GM23338 (cell line): ENCODE results near the gene PACS2. TPM values are rescaled to one million over a fixed set of nuclear protein-coding genes. Genes with fewer than 3 reads are reported as not detected.

Experiments used
- ATAC-seq: fragments of 200-7000 bp; cut with Tn5 transposase; 3 replicates; pipeline ENCODE4 v1.9.1; 2020
- DNase-seq: peaks from one replicate; pipeline ENCODE4 v3.0.0-alpha.2; 2015; ENCODE audit warnings: low spot score
- H2AFZ ChIP-seq: fragments of 200-600 bp; sonication (generic); 2 replicates; pipeline ENCODE4 v1.8.0; 2016; ENCODE audit warnings: antibody characterized with exemption, mild to moderate bottlenecking, moderate library complexity
- H3F3A ChIP-seq: fragments of 200-600 bp; sonication (generic); replicated peaks from 2 replicates; pipeline ENCODE4 v1.8.0; 2017; ENCODE audit warnings: antibody characterized with exemption, mixed run types, low read depth
- H3K27ac ChIP-seq: fragments of 200-600 bp; sonication (generic); 2 replicates; pipeline ENCODE4 v1.6.1; 2016; ENCODE audit warnings: low read depth
- H3K27me3 ChIP-seq: fragments of 200-600 bp; sonication (generic); 2 replicates; pipeline ENCODE4 v1.8.0; 2016; ENCODE audit warnings: mild to moderate bottlenecking, mixed run types, moderate library complexity; ENCODE audit not compliant: insufficient read depth
- H3K36me3 ChIP-seq: fragments of 200-600 bp; sonication (generic); 2 replicates; pipeline ENCODE4 v1.8.0; 2016; ENCODE audit warnings: mild to moderate bottlenecking; ENCODE audit not compliant: insufficient read depth
- H3K4me1 ChIP-seq: fragments of 200-600 bp; sonication (generic); 2 replicates; pipeline ENCODE4 v1.8.0; 2016; ENCODE audit warnings: mild to moderate bottlenecking, moderate library complexity; ENCODE audit not compliant: insufficient read depth
- H3K4me2 ChIP-seq: fragments of 200-600 bp; sonication (generic); 2 replicates; pipeline ENCODE4 v1.7.1; 2017; ENCODE audit warnings: mixed run types
- H3K4me3 ChIP-seq: fragments of 200-600 bp; sonication (generic); 2 replicates; pipeline ENCODE4 v1.6.1; 2016; ENCODE audit warnings: mixed run types
- H3K79me2 ChIP-seq: fragments of 200-600 bp; sonication (generic); replicated peaks from 2 replicates; pipeline ENCODE4 v1.8.0; 2017; ENCODE audit warnings: mild to moderate bottlenecking; ENCODE audit not compliant: insufficient read depth
- H3K9me2 ChIP-seq: fragments of 200-600 bp; sonication (generic); 2 replicates; pipeline ENCODE4 v1.8.0; 2017; ENCODE audit not compliant: insufficient read depth
- H4K20me1 ChIP-seq: fragments of 200-600 bp; sonication (generic); replicated peaks from 2 replicates; pipeline ENCODE4 v1.8.0; 2017; ENCODE audit warnings: mild to moderate bottlenecking; ENCODE audit not compliant: insufficient read depth
- H3K27ac Mint-ChIP-seq: 2 replicates; pipeline ENCODE4 v1.8.0; 2020; ENCODE audit warnings: inconsistent platforms, mild to moderate bottlenecking, moderate library complexity, mixed read lengths
- H3K27me3 Mint-ChIP-seq: 3 replicates; pipeline ENCODE4 v1.8.0; 2022; ENCODE audit warnings: low read depth, mild to moderate bottlenecking, moderate library complexity, mixed read lengths, inconsistent platforms; ENCODE audit not compliant: insufficient read depth, poor library complexity
- H3K36me3 Mint-ChIP-seq: 3 replicates; pipeline ENCODE4 v1.8.0; 2021; ENCODE audit warnings: low read depth, mild to moderate bottlenecking, inconsistent platforms, moderate library complexity, mixed read lengths
- H3K4me1 Mint-ChIP-seq: 3 replicates; pipeline ENCODE4 v1.8.0; 2020; ENCODE audit warnings: mild to moderate bottlenecking, inconsistent platforms, mixed read lengths
- H3K4me3 Mint-ChIP-seq: 3 replicates; pipeline ENCODE4 v1.8.0; 2021; ENCODE audit warnings: moderate library complexity, mild to moderate bottlenecking, inconsistent platforms, mixed read lengths
- H3K9me3 Mint-ChIP-seq: 3 replicates; pipeline ENCODE4 v1.8.0; 2020; ENCODE audit warnings: moderate library complexity, mild to moderate bottlenecking, inconsistent platforms, mixed read lengths
- CREB1 ChIP-seq: fragments of 250-450 bp; sonication (Bioruptor Pico); IDR thresholded peaks from 2 replicates; pipeline ENCODE4 v1.5.0; 2020; ENCODE audit warnings: low read depth, mild to moderate bottlenecking, moderate library complexity
- ETS1 ChIP-seq: IDR thresholded peaks from 2 replicates; pipeline ENCODE4 v1.6.1; 2016; ENCODE audit warnings: antibody characterized with exemption
- EZH2 ChIP-seq: fragments of 200-600 bp; sonication (generic); IDR thresholded peaks from one replicate; pipeline ENCODE4 v1.8.0; 2017; ENCODE audit warnings: antibody characterized with exemption, mild to moderate bottlenecking, low read depth; ENCODE audit not compliant: unreplicated experiment
- EZH2phosphoT487 ChIP-seq: fragments of 200-600 bp; sonication (generic); IDR thresholded peaks from one replicate; pipeline ENCODE4 v1.8.1; 2018; ENCODE audit warnings: antibody characterized with exemption; ENCODE audit not compliant: unreplicated experiment
- JUNB ChIP-seq: IDR thresholded peaks from one replicate; pipeline ENCODE4 v1.6.1; 2016; ENCODE audit warnings: antibody characterized with exemption; ENCODE audit not compliant: unreplicated experiment
- NANOG ChIP-seq: IDR thresholded peaks from 2 replicates; pipeline ENCODE4 v1.6.1; 2016; ENCODE audit warnings: antibody characterized with exemption, borderline replicate concordance
- POLR2AphosphoS5 ChIP-seq: IDR thresholded peaks from 2 replicates; pipeline ENCODE4 v1.6.1; 2016; ENCODE audit warnings: antibody characterized with exemption, low read depth
- STAT1 ChIP-seq: IDR thresholded peaks from one replicate; pipeline ENCODE4 v1.6.1; 2016; ENCODE audit warnings: antibody characterized with exemption; ENCODE audit not compliant: unreplicated experiment
- ZNF114 ChIP-seq: fragments of 250-450 bp; sonication (Bioruptor Pico); IDR thresholded peaks from 2 replicates; pipeline ENCODE4 v1.5.0; 2020; ENCODE audit warnings: mild to moderate bottlenecking, moderate library complexity
- ZNF331 ChIP-seq: fragments of 250-450 bp; sonication (Bioruptor Pico); IDR thresholded peaks from 2 replicates; pipeline ENCODE4 v1.5.0; 2020; ENCODE audit warnings: low read depth, mild to moderate bottlenecking, moderate library complexity
- ZNF462 ChIP-seq: fragments of 250-450 bp; sonication (Bioruptor Pico); IDR thresholded peaks from 2 replicates; pipeline ENCODE4 v1.5.0; 2020; ENCODE audit warnings: mild to moderate bottlenecking, moderate library complexity
- polyA plus RNA-seq: library from polyadenylated mRNA; unstranded; fragments of >200 nt; fragmentation: Nextera tagmentation; extraction: Ambion mirVana; gene quantifications from 2 replicates; pipeline ENCODE4 v1.2.1, GENCODE V29; 2016
- total RNA-seq: library from RNA; depleted of rRNA; stranded (reverse); fragments of >200 nt; shearing (Covaris generic); gene quantifications from 2 replicates; pipeline ENCODE4 v1.2.3, GENCODE V29; 2014
- TF ChIP-seq, protein P1 (sequence below): IDR thresholded peaks from one replicate; pipeline ENCODE4 v1.6.1; 2018; ENCODE audit warnings: antibody characterized with exemption; ENCODE audit not compliant: unreplicated experiment
- TF ChIP-seq, protein P2 (sequence below), 2 experiments: fragments of 200-600 bp in 1 of 2; sonication (generic) in 1 of 2; conservative IDR thresholded peaks; 2 replicates each; pipeline versions ENCODE4 v1.5.1 to v1.6.1; 2016 to 2017; ENCODE audit warnings: antibody characterized with exemption in 2 of 2, low read depth in 2 of 2, mild to moderate bottlenecking in 2 of 2, moderate library complexity in 1 of 2

PACS2 gene
- total and polyA plus RNA-seq, 2 experiments from 2014 or later, result 22.5 to 79.0 TPM

- no peak for DNase-seq
- peaks cover 44% of the 10 kb centered on the region for H4K20me1 ChIP-seq
- ATAC-seq, result no peak
Measured at GRCh38 chr14:105328678-105329390, 14.3 kb downstream of the PACS2 start.

More at GRCh38 chr14:105328678-105329390, 14.3 kb downstream of the PACS2 start:
- no peak overlapping the region for H3K4me2 ChIP-seq
- no peak for TF ChIP-seq STAT1
- no peak for TF ChIP-seq NANOG
- no peak for TF ChIP-seq EZH2phosphoT487
- TF ChIP-seq ZNF114 (CRISPR knock-in tag), result no peak
- TF ChIP-seq, protein P1, sequence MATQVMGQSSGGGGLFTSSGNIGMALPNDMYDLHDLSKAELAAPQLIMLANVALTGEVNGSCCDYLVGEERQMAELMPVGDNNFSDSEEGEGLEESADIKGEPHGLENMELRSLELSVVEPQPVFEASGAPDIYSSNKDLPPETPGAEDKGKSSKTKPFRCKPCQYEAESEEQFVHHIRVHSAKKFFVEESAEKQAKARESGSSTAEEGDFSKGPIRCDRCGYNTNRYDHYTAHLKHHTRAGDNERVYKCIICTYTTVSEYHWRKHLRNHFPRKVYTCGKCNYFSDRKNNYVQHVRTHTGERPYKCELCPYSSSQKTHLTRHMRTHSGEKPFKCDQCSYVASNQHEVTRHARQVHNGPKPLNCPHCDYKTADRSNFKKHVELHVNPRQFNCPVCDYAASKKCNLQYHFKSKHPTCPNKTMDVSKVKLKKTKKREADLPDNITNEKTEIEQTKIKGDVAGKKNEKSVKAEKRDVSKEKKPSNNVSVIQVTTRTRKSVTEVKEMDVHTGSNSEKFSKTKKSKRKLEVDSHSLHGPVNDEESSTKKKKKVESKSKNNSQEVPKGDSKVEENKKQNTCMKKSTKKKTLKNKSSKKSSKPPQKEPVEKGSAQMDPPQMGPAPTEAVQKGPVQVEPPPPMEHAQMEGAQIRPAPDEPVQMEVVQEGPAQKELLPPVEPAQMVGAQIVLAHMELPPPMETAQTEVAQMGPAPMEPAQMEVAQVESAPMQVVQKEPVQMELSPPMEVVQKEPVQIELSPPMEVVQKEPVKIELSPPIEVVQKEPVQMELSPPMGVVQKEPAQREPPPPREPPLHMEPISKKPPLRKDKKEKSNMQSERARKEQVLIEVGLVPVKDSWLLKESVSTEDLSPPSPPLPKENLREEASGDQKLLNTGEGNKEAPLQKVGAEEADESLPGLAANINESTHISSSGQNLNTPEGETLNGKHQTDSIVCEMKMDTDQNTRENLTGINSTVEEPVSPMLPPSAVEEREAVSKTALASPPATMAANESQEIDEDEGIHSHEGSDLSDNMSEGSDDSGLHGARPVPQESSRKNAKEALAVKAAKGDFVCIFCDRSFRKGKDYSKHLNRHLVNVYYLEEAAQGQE, result no peak
- no peak for TF ChIP-seq ETS1
- TF ChIP-seq POLR2AphosphoS5, result no peak
- no peak for TF ChIP-seq ZNF331 (CRISPR knock-in tag)
- TF ChIP-seq JUNB, result no peak
- no peak for TF ChIP-seq CREB1
- TF ChIP-seq, protein P2, sequence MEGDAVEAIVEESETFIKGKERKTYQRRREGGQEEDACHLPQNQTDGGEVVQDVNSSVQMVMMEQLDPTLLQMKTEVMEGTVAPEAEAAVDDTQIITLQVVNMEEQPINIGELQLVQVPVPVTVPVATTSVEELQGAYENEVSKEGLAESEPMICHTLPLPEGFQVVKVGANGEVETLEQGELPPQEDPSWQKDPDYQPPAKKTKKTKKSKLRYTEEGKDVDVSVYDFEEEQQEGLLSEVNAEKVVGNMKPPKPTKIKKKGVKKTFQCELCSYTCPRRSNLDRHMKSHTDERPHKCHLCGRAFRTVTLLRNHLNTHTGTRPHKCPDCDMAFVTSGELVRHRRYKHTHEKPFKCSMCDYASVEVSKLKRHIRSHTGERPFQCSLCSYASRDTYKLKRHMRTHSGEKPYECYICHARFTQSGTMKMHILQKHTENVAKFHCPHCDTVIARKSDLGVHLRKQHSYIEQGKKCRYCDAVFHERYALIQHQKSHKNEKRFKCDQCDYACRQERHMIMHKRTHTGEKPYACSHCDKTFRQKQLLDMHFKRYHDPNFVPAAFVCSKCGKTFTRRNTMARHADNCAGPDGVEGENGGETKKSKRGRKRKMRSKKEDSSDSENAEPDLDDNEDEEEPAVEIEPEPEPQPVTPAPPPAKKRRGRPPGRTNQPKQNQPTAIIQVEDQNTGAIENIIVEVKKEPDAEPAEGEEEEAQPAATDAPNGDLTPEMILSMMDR (conservative IDR thresholded peaks at IDR 0.05; ENCODE audit: low read depth in 2 of 2), result no peak
- TF ChIP-seq ZNF462 (CRISPR knock-in tag), result no peak
- TF ChIP-seq EZH2, result no peak
- H3K4me1 ChIP-seq, result peaks cover 42% of the 10 kb centered on the region
- no peaks in the 10 kb centered on the region for H3K9me2 ChIP-seq
- Mint-ChIP-seq H3K9me3 (peaks cover 3% of the 10 kb centered on the region), H3K27ac (peak overlapping the region; percentile 67), H3K4me1 (peaks cover 66% of the 10 kb centered on the region), H3K27me3 (peaks cover 20% of the 10 kb centered on the region), H3K4me3 (peak overlapping the region; percentile 4; the same call in 1 of the 3 replicates), H3K36me3 (peaks cover 4% of the 10 kb centered on the region; the same call in 1 of the 3 replicates)
- no peaks in the 10 kb centered on the region for H3K36me3 ChIP-seq
- H3F3A ChIP-seq, result no peaks in the 10 kb centered on the region
- H3K27me3 ChIP-seq, result no peaks in the 10 kb centered on the region
- no peak overlapping the region for H2AFZ ChIP-seq
- no peak overlapping the region for H3K27ac ChIP-seq
- no peak overlapping the region for H3K4me3 ChIP-seq
- peaks cover 84% of the 10 kb centered on the region for H3K79me2 ChIP-seq
